D721Med (cell line): ENCODE data around the gene KRTAP10-2.

Source experiments
- DNase-seq: peaks from one replicate; pipeline ENCODE4 v3.0.0; 2011; ENCODE audit warnings: low spot score; ENCODE audit not compliant: insufficient read length
- FAIRE-seq: peaks from 2 replicates; lab custom pipeline; 2011; peaks lifted over from hg19 to GRCh38; lab: Jason Lieb, UNC
- TF ChIP-seq, protein P1 (sequence below): IDR thresholded peaks from 2 replicates; pipeline ENCODE4 v1.5.1; 2012; ENCODE audit warnings: mild to moderate bottlenecking, control low read depth; ENCODE audit not compliant: insufficient read depth; ENCODE audit errors: missing control alignments

KRTAP10-2 gene

DNA sequence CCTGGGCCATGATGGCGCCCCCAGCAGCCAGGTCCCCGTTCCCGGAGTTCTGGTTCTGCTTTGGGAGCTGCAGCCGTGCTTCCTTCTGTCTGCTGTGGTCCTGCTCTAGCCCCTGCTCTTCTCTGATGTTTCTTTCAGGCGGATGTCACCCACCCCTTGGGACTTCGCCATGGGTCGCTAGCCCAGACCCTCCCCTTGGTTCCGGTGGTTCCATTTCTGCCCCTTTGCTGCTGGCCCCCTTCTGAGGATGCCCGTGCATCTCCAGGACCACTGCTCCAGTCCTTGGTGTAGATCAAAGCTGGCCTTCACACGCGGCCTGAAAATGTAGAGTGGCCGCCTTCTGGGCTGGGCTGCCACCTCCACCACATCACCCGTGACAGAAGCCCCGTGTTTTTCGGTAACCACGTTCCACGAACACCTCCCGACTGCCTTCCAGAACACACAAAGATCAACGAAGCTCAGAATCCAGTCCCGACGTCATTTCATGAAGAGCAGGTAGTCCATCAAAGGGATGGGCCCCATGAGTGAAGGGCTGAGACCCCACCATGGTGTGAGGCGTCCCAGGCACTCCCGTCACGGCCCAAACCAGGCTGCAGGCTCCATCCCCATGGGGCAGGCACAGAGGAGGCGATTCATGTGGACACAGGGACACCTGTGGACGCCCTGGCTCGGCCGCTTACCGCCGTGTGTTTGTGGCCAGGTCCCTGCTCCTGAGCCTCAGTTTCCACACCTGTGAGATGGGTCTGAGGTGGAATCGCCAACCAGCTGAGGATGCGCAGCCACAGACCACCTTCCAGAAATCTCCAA, 35.7 kb downstream of the KRTAP10-2 start:
- no peak for FAIRE-seq
- no peak for DNase-seq
- TF ChIP-seq, protein P1, sequence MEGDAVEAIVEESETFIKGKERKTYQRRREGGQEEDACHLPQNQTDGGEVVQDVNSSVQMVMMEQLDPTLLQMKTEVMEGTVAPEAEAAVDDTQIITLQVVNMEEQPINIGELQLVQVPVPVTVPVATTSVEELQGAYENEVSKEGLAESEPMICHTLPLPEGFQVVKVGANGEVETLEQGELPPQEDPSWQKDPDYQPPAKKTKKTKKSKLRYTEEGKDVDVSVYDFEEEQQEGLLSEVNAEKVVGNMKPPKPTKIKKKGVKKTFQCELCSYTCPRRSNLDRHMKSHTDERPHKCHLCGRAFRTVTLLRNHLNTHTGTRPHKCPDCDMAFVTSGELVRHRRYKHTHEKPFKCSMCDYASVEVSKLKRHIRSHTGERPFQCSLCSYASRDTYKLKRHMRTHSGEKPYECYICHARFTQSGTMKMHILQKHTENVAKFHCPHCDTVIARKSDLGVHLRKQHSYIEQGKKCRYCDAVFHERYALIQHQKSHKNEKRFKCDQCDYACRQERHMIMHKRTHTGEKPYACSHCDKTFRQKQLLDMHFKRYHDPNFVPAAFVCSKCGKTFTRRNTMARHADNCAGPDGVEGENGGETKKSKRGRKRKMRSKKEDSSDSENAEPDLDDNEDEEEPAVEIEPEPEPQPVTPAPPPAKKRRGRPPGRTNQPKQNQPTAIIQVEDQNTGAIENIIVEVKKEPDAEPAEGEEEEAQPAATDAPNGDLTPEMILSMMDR, result no peak

- DNase-seq (no peak), FAIRE-seq (no peak)
- TF ChIP-seq, protein P1, result no peak
Measured at GRCh38 chr21:44514746-44515358, 36.5 kb downstream of the KRTAP10-2 start.

DNA sequence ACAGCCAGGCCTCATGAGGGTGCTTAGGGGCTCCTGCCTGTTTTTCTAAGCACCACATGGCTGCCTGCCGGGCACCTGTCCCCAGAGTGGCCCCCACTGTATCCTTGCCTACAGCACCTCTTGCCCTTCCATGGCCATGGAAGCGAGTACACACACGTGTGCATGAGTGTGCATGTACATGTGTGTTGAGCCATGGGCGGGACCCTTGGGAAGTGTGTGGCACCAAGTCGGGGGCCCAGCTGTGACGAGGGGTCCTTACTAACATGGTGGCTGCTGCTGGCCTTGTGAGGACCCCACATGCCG, 37.1 kb downstream of the KRTAP10-2 start:
- DNase-seq (no peak), FAIRE-seq (no peak)
- TF ChIP-seq, protein P1, result no peak

GRCh38 chr21:44513389-44514217, 37.7 kb downstream of the KRTAP10-2 start:
- TF ChIP-seq, protein P1, result no peak
- DNase-seq, result no peak
- FAIRE-seq, result no peak

GRCh38 chr21:44512496-44513388, 38.6 kb downstream of the KRTAP10-2 start:
- TF ChIP-seq, protein P1, result no peak
- DNase-seq (no peak), FAIRE-seq (no peak)

DNA sequence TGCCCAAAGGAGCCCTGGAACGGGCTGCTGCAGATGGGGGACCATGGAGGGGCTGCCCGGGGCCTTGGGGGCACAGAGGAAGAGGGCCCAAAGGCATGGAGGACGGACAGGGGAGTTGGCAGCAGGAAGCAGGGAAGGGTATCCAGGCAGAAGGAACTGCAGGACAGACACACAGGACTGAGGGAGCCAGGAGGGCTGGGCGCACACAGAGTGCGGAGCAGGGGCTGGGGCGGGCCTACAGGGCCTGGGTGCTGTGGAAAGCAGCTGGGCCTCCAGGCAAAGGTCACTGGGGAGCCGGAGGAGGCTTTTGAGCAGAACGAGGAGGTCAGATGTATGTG, 39.4 kb downstream of the KRTAP10-2 start:
- no peak for DNase-seq
- TF ChIP-seq, protein P1, result no peak
- FAIRE-seq, result no peak
